Ishikawa (cell line): Measurements from ENCODE around the gene TRIO.

ENCODE experiments used
- EP300 ChIP-seq: IDR thresholded peaks from 2 replicates; pipeline ENCODE4 v1.6.1; 2012; ENCODE audit warnings: borderline replicate concordance
- FOXM1 ChIP-seq: IDR thresholded peaks from 2 replicates; pipeline ENCODE4 v1.6.1; 2012; ENCODE audit warnings: low read depth, borderline replicate concordance
- MAX ChIP-seq: IDR thresholded peaks from 2 replicates; pipeline ENCODE4 v1.6.1; 2012
- RAD21 ChIP-seq: IDR thresholded peaks from 2 replicates; pipeline ENCODE4 v1.6.1; 2012; ENCODE audit warnings: low read depth
- TCF12 ChIP-seq: IDR thresholded peaks from 2 replicates; pipeline ENCODE4 v1.6.1; 2012; ENCODE audit warnings: low read depth
- TEAD4 ChIP-seq: IDR thresholded peaks from 2 replicates; pipeline ENCODE4 v1.6.1; 2012
- USF1 ChIP-seq: IDR thresholded peaks from 2 replicates; pipeline ENCODE4 v1.6.1; 2012

- TF ChIP-seq TCF12 (no peak), RAD21 (no peak), MAX (no peak), USF1 (no peak), FOXM1 (no peak), TEAD4 (no peak), EP300 (no peak)
Observed at GRCh38 chr5:14172149-14172795, 29.1 kb downstream of the TRIO start.
